Measurements from ENCODE around the gene FBXL7.

GRCh38 chr5:15558240-15558639 lies 58.3 kb downstream of the FBXL7 start:
- no peak for TF ChIP-seq POLR2A (IDR thresholded peaks at IDR 0.05)
- TF ChIP-seq, protein P1, sequence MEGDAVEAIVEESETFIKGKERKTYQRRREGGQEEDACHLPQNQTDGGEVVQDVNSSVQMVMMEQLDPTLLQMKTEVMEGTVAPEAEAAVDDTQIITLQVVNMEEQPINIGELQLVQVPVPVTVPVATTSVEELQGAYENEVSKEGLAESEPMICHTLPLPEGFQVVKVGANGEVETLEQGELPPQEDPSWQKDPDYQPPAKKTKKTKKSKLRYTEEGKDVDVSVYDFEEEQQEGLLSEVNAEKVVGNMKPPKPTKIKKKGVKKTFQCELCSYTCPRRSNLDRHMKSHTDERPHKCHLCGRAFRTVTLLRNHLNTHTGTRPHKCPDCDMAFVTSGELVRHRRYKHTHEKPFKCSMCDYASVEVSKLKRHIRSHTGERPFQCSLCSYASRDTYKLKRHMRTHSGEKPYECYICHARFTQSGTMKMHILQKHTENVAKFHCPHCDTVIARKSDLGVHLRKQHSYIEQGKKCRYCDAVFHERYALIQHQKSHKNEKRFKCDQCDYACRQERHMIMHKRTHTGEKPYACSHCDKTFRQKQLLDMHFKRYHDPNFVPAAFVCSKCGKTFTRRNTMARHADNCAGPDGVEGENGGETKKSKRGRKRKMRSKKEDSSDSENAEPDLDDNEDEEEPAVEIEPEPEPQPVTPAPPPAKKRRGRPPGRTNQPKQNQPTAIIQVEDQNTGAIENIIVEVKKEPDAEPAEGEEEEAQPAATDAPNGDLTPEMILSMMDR (IDR thresholded peaks at IDR 0.05) = no peak
